Activated CD4-positive, alpha-beta T cell treated with anti-CD3 and anti-CD28 coated beads, Interleukin-2, amount 50 U/mL, for 48 hours (primary cell): Measurements from ENCODE around the gene ORAI3.
"Not testable (repeated sequence)": the region's sequence is repeated elsewhere in the genome, so short reads cannot be mapped to it uniquely, and the experiment has no call there.

Experiments used
- DNase-seq, 2 experiments: peaks; one replicate each; pipeline ENCODE4 v3.0.0-alpha.2; 2020

ORAI3 gene

GRCh38 chr16:30924076-30924912, 24.6 kb upstream of the ORAI3 start:
- DNase-seq, result peak; percentile 23 to 25

GRCh38 chr16:30924913-30925631, 23.8 kb upstream of the ORAI3 start:
- DNase-seq, result no peak

GRCh38 chr16:30925632-30925987, 23.3 kb upstream of the ORAI3 start:
- DNase-seq, result no peak

- no peak for DNase-seq
These were observed 22.7 kb upstream of the ORAI3 start for GRCh38 chr16:30925995-30926811.

- DNase-seq, result no peak
These were observed 21.7 kb upstream of the ORAI3 start for GRCh38 chr16:30926937-30927788.

GRCh38 chr16:30927789-30928378, 21.0 kb upstream of the ORAI3 start:
- peak; percentile 35 to 50 for DNase-seq

- no peak for DNase-seq
These were observed 20.5 kb upstream of the ORAI3 start for GRCh38 chr16:30928390-30928789.

- no peak for DNase-seq
These were observed 19.7 kb upstream of the ORAI3 start for GRCh38 chr16:30929167-30929566.

GRCh38 chr16:30930160-30930571, 18.7 kb upstream of the ORAI3 start:
- DNase-seq, result no peak

GRCh38 chr16:30931068-30931650, 17.7 kb upstream of the ORAI3 start:
- no peak for DNase-seq

GRCh38 chr16:30934827-30935557, 13.9 kb upstream of the ORAI3 start:
- DNase-seq, result peak; percentile 58 to 67

- DNase-seq, result no peak
These were observed 11.2 kb upstream of the ORAI3 start for GRCh38 chr16:30937692-30938091.

GRCh38 chr16:30939571-30939970, 9.3 kb upstream of the ORAI3 start:
- DNase-seq, result not testable (repeated sequence)

GRCh38 chr16:30941600-30942425, 7.1 kb upstream of the ORAI3 start:
- DNase-seq, result peak; percentile 73 to 79

- peak in 1 of 2 experiments; percentile 15 for DNase-seq
These were observed 6.5 kb upstream of the ORAI3 start for GRCh38 chr16:30942426-30942806.

- DNase-seq, result no peak
These were observed 4.5 kb upstream of the ORAI3 start for GRCh38 chr16:30944352-30944751.

- DNase-seq, result no peak
These were observed 2.0 kb upstream of the ORAI3 start for GRCh38 chr16:30946671-30947540.

GRCh38 chr16:30947541-30947858, 1.4 kb upstream of the ORAI3 start:
- no peak for DNase-seq
